GM12878 (cell line): ENCODE measurements around the gene HIVEP1. TPM values are rescaled to one million over a fixed set of nuclear protein-coding genes. Genes with fewer than 3 reads are reported as not detected.
A peak's percentile ranks its signal among the peaks of the same experiment; 100 is the strongest.

ENCODE experiments used
- ATAC-seq: fragments of 200-7000 bp; cut with Tn5 transposase; 3 replicates; pipeline ENCODE4 v1.9.1; 2020; ENCODE audit warnings: mild to moderate bottlenecking, moderate library complexity
- BruUV-seq: library from RNA; stranded (reverse); fragments of 400-500 nt; replicated peaks from 2 replicates; lab custom pipeline; 2021; lab: Mats Ljungman, UMichigan
- CTCF ChIA-PET: fragments of 300-600 bp; sonication (Branson Sonifier 250); formaldehyde crosslinking; extraction: SDS; loops from one replicate; lab custom pipeline; 2021; ENCODE audit warnings: inconsistent platforms; lab: Yijun Ruan, JAX
- POLR2A ChIA-PET: fragments of 350-600 bp; formaldehyde crosslinking; extraction: SDS; loops from one replicate; lab custom pipeline; 2021; ENCODE audit warnings: inconsistent platforms; lab: Charles Lee
- RAD21 ChIA-PET: fragments of 300-600 bp; sonication (Branson Sonifier 250); formaldehyde crosslinking; loops from one replicate; lab custom pipeline; 2023; ENCODE audit warnings: antibody characterized with exemption; ENCODE audit not compliant: unreplicated experiment; lab: Charles Lee
- SMC1A ChIA-PET: fragments of 300-600 bp; sonication (Branson Sonifier 250); formaldehyde crosslinking; loops from one replicate; lab custom pipeline; 2023; ENCODE audit not compliant: unreplicated experiment, uncharacterized antibody; lab: Charles Lee
- DNase-seq: peaks from one replicate; pipeline ENCODE4 v3.0.0-alpha.2; 2011; ENCODE audit warnings: low read depth, low spot score
- FAIRE-seq: peaks from 3 replicates; lab custom pipeline; 2011; peaks lifted over from hg19 to GRCh38; lab: Jason Lieb, UNC
- H2AFZ ChIP-seq: 2 replicates; pipeline ENCODE4 v1.6.0; 2011; ENCODE audit warnings: low read depth, low read length, control low read depth; ENCODE audit not compliant: control insufficient read depth
- H3K27ac ChIP-seq: 2 replicates; pipeline ENCODE4 v1.5.1; 2011; ENCODE audit warnings: control low read depth; ENCODE audit not compliant: control insufficient read depth, insufficient read depth
- H3K27me3 ChIP-seq, 2 experiments: replicated peaks in 1 of 2; 2 replicates each; pipeline versions ENCODE4 v1.6.0 to v1.6.1; 2011; ENCODE audit warnings: low read length in 1 of 2; ENCODE audit not compliant: control insufficient read depth in 2 of 2, insufficient read depth in 2 of 2
- H3K36me3 ChIP-seq, 2 experiments: 2 replicates each; pipeline ENCODE4 v1.5.1; 2011; ENCODE audit warnings: low read length in 1 of 2; ENCODE audit not compliant: control insufficient read depth in 2 of 2, insufficient read depth in 2 of 2
- H3K4me1 ChIP-seq: 2 replicates; pipeline ENCODE4 v1.6.1; 2011; ENCODE audit warnings: mild to moderate bottlenecking, low read length, moderate library complexity, mixed read lengths; ENCODE audit not compliant: control insufficient read depth, insufficient read depth
- H3K4me2 ChIP-seq: 2 replicates; pipeline ENCODE4 v1.6.0; 2011; ENCODE audit warnings: control low read depth; ENCODE audit not compliant: control insufficient read depth, insufficient read depth
- H3K4me3 ChIP-seq: fragments of 200-600 bp; sonication (generic); 2 replicates; pipeline ENCODE4 v1.5.1; 2016
- H3K79me2 ChIP-seq: 2 replicates; pipeline ENCODE4 v1.6.0; 2011; ENCODE audit warnings: low read length; ENCODE audit not compliant: control insufficient read depth, insufficient read depth
- H3K9ac ChIP-seq: 2 replicates; pipeline ENCODE4 v1.8.0; 2011; ENCODE audit warnings: low read length, control low read depth, mixed read lengths; ENCODE audit not compliant: control insufficient read depth, insufficient read depth
- H3K9me3 ChIP-seq: replicated peaks from 3 replicates; pipeline ENCODE4 v1.5.1; 2011; ENCODE audit warnings: mild to moderate bottlenecking, low read length; ENCODE audit not compliant: control insufficient read depth, insufficient read depth
- H4K20me1 ChIP-seq: 2 replicates; pipeline ENCODE4 v1.6.0; 2011; ENCODE audit not compliant: control insufficient read depth, insufficient read depth
- CBX5 ChIP-seq: sonication (generic); IDR thresholded peaks from 2 replicates; pipeline ENCODE4 v1.6.1; 2016; ENCODE audit warnings: low read depth, moderate library complexity, mild to moderate bottlenecking, inconsistent platforms
- CREB1 ChIP-seq: IDR thresholded peaks from 2 replicates; pipeline ENCODE4 v1.6.1; 2012; ENCODE audit warnings: low read depth, mild to moderate bottlenecking, inconsistent platforms
- EGR1 ChIP-seq, 2 experiments: IDR thresholded peaks; 1 replicate in 1 of 2; 2 replicates in 1 of 2; pipeline ENCODE4 v1.6.1; 2011 to 2012; ENCODE audit warnings: low read depth in 2 of 2, low read length in 2 of 2, borderline replicate concordance in 1 of 2, mild to moderate bottlenecking in 1 of 2, moderate library complexity in 1 of 2
- ETV6 ChIP-seq, 2 experiments: fragments of 450-650 bp in 1 of 2; IDR thresholded peaks in 1 of 2; conservative IDR thresholded peaks in 1 of 2; 2 replicates each; pipeline ENCODE4 v1.6.1; 2014; ENCODE audit warnings: antibody characterized with exemption in 1 of 2, borderline replicate concordance in 1 of 2, low read depth in 1 of 2, mild to moderate bottlenecking in 1 of 2, moderate library complexity in 1 of 2
- IKZF1 ChIP-seq: fragments of 450-650 bp; conservative IDR thresholded peaks from 2 replicates; pipeline ENCODE4 v1.6.1; 2017; ENCODE audit warnings: antibody characterized with exemption, mild to moderate bottlenecking
- MTA2 ChIP-seq: fragments of 450-650 bp; IDR thresholded peaks from 2 replicates; pipeline ENCODE4 v1.6.1; 2016; ENCODE audit warnings: low read depth, mild to moderate bottlenecking, moderate library complexity
- NRF1 ChIP-seq: conservative IDR thresholded peaks from 2 replicates; pipeline ENCODE4 v1.6.1; 2011; ENCODE audit warnings: mild to moderate bottlenecking, low read depth, low read length, improper control_type of control experiment
- PAX5 ChIP-seq: IDR thresholded peaks from 2 replicates; pipeline ENCODE4 v1.6.1; 2011; ENCODE audit warnings: low read depth, low read length, borderline replicate concordance
- RAD21 ChIP-seq: IDR thresholded peaks from 2 replicates; pipeline ENCODE4 v1.6.1; 2011; ENCODE audit warnings: mild to moderate bottlenecking, low read depth, low read length, moderate library complexity; ENCODE audit not compliant: insufficient read depth
- RB1 ChIP-seq: fragments of 450-650 bp; formaldehyde crosslinking; IDR thresholded peaks from 2 replicates; pipeline ENCODE4 v1.6.1; 2017; ENCODE audit warnings: mild to moderate bottlenecking, borderline replicate concordance
- SMAD1 ChIP-seq: fragments of 450-650 bp; IDR thresholded peaks from 2 replicates; pipeline ENCODE4 v1.6.1; 2018; ENCODE audit warnings: mild to moderate bottlenecking, low read depth; ENCODE audit not compliant: partially characterized antibody
- SMC3 ChIP-seq: IDR thresholded peaks from 2 replicates; pipeline ENCODE4 v1.6.1; 2011; ENCODE audit warnings: low read length, improper control_type of control experiment, borderline replicate concordance
- SREBF2 ChIP-seq: IDR thresholded peaks from 2 replicates; pipeline ENCODE4 v1.6.1; 2012; ENCODE audit warnings: mild to moderate bottlenecking, low read length
- STAT3 ChIP-seq: IDR thresholded peaks from 2 replicates; pipeline ENCODE4 v1.6.1; 2011; ENCODE audit warnings: low read depth, low read length, improper control_type of control experiment
- TAF1 ChIP-seq: IDR thresholded peaks from 2 replicates; pipeline ENCODE4 v1.6.1; 2011; ENCODE audit warnings: mild to moderate bottlenecking, low read depth, low read length, borderline replicate concordance
- TARDBP ChIP-seq: IDR thresholded peaks from 2 replicates; pipeline ENCODE4 v1.6.1; 2016; ENCODE audit warnings: borderline replicate concordance
- TCF7 ChIP-seq: IDR thresholded peaks from 2 replicates; pipeline ENCODE4 v1.6.1; 2014; ENCODE audit warnings: antibody characterized with exemption, borderline replicate concordance
- ZSCAN29 ChIP-seq: fragments of 450-650 bp; IDR thresholded peaks from 2 replicates; pipeline ENCODE4 v1.6.1; 2017; ENCODE audit warnings: mild to moderate bottlenecking, moderate library complexity
- WGBS: methylation state at CpG from one replicate; pipeline ENCODE4 v1.1.6; 2016; ENCODE audit warnings: low lambda C conversion rate; ENCODE audit not compliant: insufficient replicate concordance, insufficient coverage; ENCODE audit errors: missing lambda C conversion rate; 5-methylcytosine and 5-hydroxymethylcytosine counted together
- in situ Hi-C: fragments of 300-500 bp; cut with MboI; formaldehyde crosslinking; loops from 9 replicates; pipeline ENCODE4 v1.14.3; 2018; ENCODE audit warnings: mixed read lengths
- intact Hi-C: fragments of 100-400 bp; cut with micrococcal nuclease; formaldehyde crosslinking; loops from one replicate; pipeline ENCODE4 v1.14.2; 2022; ENCODE audit not compliant: unreplicated experiment
- polyA plus RNA-seq, 11 experiments: library from polyadenylated mRNA; depleted of rRNA in 4 of 11; unstranded in 6 of 11; stranded (reverse) in 5 of 11; fragments of >200 nt; fragmentation: Nextera tagmentation in 4 of 11; fragmentation: Illumina TruSeq in 1 of 11; extraction: Ambion mirVana in 4 of 11; extraction: Trizol in 1 of 11; gene quantifications; 1 replicate in 1 of 11; 2 replicates in 10 of 11; pipeline versions ENCODE4 v1.2.1 to v1.2.3, GENCODE V29; 2011 to 2016; ENCODE audit warnings: inconsistent platforms in 2 of 11, missing spikeins in 2 of 11, low read depth in 1 of 11
- total RNA-seq, 4 experiments: library from RNA; depleted of rRNA in 3 of 4; stranded (reverse); fragments of >200 nt in 3 of 4; fragmentation: Illumina TruSeq in 1 of 4; extraction: Trizol in 1 of 4; gene quantifications; 2 replicates each; pipeline versions ENCODE4 v1.2.1 to v1.2.3, GENCODE V29; 2013 to 2021
- TF ChIP-seq, protein P1 (sequence below): IDR thresholded peaks from 2 replicates; pipeline ENCODE4 v1.6.1; 2012; ENCODE audit warnings: low read depth, low read length, improper control_type of control experiment
- TF ChIP-seq, protein P2 (sequence below): fragments of 450-650 bp; IDR thresholded peaks from 2 replicates; pipeline ENCODE4 v1.6.1; 2017; ENCODE audit warnings: borderline replicate concordance
- TF ChIP-seq, protein P3 (sequence below): fragments of 450-650 bp; IDR thresholded peaks from 2 replicates; pipeline ENCODE4 v1.6.1; 2014; ENCODE audit warnings: mild to moderate bottlenecking

HIVEP1 gene
- total and polyA plus RNA-seq, 10 of the 15 experiments (the other 5 are each of a cell fraction or from before 2014, with no cell fraction given): 4.3 to 37.5 (median 21.6) TPM

- TF ChIP-seq, protein P1, sequence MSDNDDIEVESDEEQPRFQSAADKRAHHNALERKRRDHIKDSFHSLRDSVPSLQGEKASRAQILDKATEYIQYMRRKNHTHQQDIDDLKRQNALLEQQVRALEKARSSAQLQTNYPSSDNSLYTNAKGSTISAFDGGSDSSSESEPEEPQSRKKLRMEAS: no peak
- TF ChIP-seq MTA2 (no peak), SREBF2 (no peak), CBX5 (no peak), ZSCAN29 (no peak)
Observed at GRCh38 chr6:12149944-12150510, 137.9 kb downstream of the HIVEP1 start (continued).

DNA sequence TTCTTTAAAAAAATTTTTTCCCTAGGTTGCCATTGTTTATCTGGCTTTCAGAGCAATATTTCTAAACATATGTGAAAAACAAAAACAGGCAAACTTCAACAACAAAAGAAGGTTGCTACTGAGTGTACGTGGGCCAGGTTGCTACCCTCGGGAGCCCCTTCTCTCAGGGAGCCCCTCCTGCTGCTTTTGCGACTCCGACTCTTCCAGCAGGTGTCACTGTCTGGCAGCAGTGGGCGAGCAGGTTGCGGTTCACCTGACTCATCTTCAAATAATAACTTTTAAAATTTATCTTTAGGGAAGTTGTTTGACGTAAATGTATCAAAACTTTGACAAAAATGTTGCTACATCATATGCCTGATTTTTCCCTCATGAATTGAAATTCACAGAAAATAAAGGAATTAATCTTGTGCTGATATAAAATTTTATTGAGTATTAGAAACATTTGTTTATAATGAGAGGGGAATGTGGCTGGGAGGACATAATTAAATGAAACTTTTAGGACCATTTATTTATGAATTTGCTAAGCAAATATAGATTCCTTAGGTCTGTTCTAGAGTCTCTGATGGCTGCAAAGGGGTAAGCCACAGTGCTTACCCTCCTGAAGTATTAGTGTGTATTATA lies 138.8 kb downstream of the HIVEP1 start:
- CTCF ChIA-PET: interaction anchor here (0.6 to 1.2 kb wide), 2 partner anchors 345 to 452 kb away, joined by 3 to 4 read pairs; no protein-coding TSS in a partner anchor
- Histone ChIP-seq H3K4me1 (no peaks in the 10 kb centered on the region), H3K4me2 (no peak overlapping the region), H2AFZ (no peak overlapping the region), H3K79me2 (no peaks in the 10 kb centered on the region), H3K36me3 (peaks cover 0 to 11% of the 10 kb centered on the region in 2 experiments), H3K9ac (no peak overlapping the region), H3K9me3 (no peaks in the 10 kb centered on the region; the same call in 2 of the 3 replicates), H3K27me3 (no peaks in the 10 kb centered on the region), H3K4me3 (no peak overlapping the region), H3K27ac (no peak overlapping the region), H4K20me1 (no peaks in the 10 kb centered on the region)
- peak; percentile 46; the same call in 2 of the 3 replicates for ATAC-seq
- no TSS peak for BruUV-seq
- POLR2A ChIA-PET: no interaction called here
- in situ Hi-C loops: no loop called here
- DNase-seq: no peak
- RAD21 ChIA-PET: no interaction called here
- intact Hi-C loops: loop anchor here (2.0 kb wide), 1 partner anchor 138 kb away; no protein-coding TSS in a partner anchor
- WGBS: 57% methylated on average over 7 of the region's 7 CpGs
- SMC1A ChIA-PET: no interaction called here
- FAIRE-seq: no peak
- no peak for TF ChIP-seq RB1
- peak; percentile 23; the same call in 1 of the 2 replicates for TF ChIP-seq SMC3
- TF ChIP-seq SMAD1: no peak
- no peak for TF ChIP-seq IKZF1
- TF ChIP-seq STAT3: no peak
- TF ChIP-seq RAD21: peak; percentile 63
- TF ChIP-seq, protein P2, sequence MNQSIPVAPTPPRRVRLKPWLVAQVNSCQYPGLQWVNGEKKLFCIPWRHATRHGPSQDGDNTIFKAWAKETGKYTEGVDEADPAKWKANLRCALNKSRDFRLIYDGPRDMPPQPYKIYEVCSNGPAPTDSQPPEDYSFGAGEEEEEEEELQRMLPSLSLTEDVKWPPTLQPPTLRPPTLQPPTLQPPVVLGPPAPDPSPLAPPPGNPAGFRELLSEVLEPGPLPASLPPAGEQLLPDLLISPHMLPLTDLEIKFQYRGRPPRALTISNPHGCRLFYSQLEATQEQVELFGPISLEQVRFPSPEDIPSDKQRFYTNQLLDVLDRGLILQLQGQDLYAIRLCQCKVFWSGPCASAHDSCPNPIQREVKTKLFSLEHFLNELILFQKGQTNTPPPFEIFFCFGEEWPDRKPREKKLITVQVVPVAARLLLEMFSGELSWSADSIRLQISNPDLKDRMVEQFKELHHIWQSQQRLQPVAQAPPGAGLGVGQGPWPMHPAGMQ: no peak
- TF ChIP-seq, protein P3, sequence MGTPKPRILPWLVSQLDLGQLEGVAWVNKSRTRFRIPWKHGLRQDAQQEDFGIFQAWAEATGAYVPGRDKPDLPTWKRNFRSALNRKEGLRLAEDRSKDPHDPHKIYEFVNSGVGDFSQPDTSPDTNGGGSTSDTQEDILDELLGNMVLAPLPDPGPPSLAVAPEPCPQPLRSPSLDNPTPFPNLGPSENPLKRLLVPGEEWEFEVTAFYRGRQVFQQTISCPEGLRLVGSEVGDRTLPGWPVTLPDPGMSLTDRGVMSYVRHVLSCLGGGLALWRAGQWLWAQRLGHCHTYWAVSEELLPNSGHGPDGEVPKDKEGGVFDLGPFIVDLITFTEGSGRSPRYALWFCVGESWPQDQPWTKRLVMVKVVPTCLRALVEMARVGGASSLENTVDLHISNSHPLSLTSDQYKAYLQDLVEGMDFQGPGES: no peak
- TF ChIP-seq ETV6 (conservative IDR thresholded peaks at IDR 0.05 in 1 of 2, IDR thresholded peaks at IDR 0.05 in 1 of 2; ENCODE audit: borderline replicate concordance in 1 of 2, low read depth in 1 of 2): no peak
- TF ChIP-seq TAF1: no peak
- no peak for TF ChIP-seq TCF7
- no peak for TF ChIP-seq PAX5
- TF ChIP-seq TARDBP: no peak
- TF ChIP-seq CREB1: no peak
- TF ChIP-seq NRF1: no peak
- TF ChIP-seq EGR1 (IDR thresholded peaks at IDR 0.05; ENCODE audit: borderline replicate concordance in 1 of 2, low read depth in 2 of 2, low read length in 2 of 2): 0 out of 3 replicates have a peak, but pooled peaks of 1 of the 2 experiments have one; percentile 6
